NCI-H146 treated with DMSO at 0.1 percent for 48 hours (cell line): ENCODE results near the gene SOD3.
A peak's percentile ranks its signal among the peaks of the same experiment; 100 is the strongest.

Source experiments
- DNase-seq: peaks from one replicate; lab custom pipeline; 2025; ENCODE audit not compliant: unreplicated experiment; lab: John Stamatoyannopoulos, UW

The SOD3 gene, protein sequence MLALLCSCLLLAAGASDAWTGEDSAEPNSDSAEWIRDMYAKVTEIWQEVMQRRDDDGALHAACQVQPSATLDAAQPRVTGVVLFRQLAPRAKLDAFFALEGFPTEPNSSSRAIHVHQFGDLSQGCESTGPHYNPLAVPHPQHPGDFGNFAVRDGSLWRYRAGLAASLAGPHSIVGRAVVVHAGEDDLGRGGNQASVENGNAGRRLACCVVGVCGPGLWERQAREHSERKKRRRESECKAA

DNA sequence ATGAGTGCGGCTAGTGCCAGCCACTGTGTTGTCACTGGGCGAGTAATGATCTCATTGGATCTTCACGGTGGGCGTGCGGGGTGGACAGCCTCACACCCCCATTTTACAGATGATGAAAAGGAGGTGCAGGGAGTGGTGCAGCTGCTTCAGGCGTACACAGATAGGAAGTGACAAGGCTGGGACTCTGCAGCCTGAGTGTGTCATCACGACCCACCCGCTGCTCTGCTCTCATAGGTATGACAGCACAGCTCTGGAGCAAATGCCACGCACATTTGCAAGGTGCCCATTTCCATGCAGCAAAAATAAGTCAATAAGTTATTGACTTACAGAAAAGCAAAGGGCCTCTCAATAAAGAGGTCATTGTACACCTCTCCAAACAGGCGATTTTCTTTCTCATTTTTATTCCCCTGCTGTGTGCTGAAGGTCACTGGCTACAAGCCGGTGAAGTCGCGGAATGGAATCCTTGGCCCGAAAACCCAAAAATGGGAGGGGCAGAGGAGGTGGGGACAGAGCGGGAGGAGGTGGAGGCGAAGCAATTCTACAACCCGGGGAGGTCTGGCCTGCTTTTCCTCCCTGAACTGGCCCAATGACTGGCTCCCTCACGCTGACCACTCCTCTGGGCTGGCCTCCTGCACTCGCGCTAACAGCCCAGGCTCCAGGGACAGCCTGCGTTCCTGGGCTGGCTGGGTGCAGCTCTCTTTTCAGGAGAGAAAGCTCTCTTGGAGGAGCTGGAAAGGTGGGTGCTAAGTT is at the start of gene SOD3:
Gene SOD3 (plus strand): TSS at position 658 of the 750 bp plus-strand sequence. CDS start 3,949 bp downstream, outside the sequence.
- peak; percentile 8 for DNase-seq

- DNase-seq: no peak
These were observed 48.0 kb upstream of the SOD3 start for GRCh38 chr4:24747234-24747975.

- no peak for DNase-seq
These were observed 47.4 kb upstream of the SOD3 start for GRCh38 chr4:24748023-24748422.

DNA sequence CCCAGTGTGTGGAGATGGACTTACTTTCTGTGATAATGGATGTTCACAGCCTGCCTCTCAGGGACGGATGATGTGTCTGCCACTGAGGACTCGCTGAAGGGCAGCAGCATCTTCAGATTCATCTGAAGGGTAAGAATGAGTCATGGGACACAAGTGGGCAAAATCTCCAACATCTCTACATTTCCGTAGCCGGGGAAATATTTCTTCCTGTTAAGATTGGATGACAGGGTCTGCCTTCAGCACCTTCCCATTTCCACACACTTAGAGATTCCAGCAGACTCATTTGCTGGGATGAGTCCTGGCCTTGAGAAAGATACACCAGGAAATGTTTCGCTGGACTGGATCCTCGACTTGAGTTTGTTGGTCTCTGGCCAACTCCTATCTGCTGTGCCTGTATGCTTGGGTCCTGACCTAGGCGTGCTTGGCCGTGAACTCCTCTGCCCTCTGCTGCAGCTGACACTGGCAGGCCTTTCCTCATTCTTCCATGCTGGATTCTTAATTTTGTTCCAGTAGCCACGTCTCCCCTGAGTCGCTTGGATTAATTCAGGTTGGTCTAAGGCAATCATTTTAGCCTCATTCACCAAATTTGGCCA is 46.5 kb upstream of the SOD3 start:
- DNase-seq: no peak

DNA sequence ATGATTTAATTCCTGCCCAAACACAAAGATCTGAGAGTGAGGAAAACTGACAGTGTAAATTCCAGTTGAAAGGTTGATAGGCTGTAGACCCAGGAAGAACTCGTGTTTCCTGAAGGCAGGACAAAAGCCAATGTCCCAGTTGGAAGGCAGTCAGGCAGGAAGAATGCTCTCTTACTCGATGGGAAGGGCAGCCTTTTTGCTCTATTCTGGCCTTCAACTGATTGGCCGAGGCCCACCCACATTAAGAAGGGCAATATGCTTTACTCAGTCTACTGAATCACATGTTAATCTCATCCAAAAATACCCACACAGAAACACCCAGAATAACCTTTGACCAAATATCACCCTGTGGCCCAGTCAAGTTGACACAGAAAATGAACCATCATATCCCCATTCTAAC is 45.3 kb upstream of the SOD3 start:
- no peak for DNase-seq

DNA sequence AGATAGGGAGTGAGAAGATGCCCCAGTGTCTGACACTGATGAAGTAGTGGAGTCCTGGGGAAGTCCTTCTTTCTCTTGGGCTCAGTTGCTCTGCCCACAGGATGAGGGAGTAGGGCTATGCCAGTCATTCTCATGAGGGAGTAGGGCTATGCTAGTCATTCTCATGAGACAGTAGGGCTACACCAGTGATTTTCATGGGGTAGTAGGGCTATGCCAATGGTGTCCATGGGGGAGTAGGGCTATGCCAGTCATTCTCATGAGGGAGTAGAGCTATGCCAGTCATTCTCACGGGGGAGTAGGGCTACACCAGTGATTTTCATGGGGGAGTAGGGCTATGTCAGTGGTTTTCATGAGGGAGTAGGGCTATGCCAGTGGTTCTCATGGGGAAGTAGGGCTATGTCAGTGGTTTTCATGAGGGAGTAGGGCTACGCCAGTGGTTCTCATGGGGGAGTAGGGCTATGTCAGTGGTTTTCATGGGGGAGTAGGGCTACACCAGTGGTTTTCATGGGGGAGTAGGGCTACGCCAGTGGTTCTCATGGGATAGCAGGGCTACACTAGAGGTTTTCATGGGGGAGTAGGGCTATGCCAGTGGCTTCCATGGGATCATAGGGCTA is 43.3 kb upstream of the SOD3 start:
- DNase-seq: no peak

GRCh38 chr4:24753519-24753918 is 41.9 kb upstream of the SOD3 start:
- DNase-seq: no peak

DNA sequence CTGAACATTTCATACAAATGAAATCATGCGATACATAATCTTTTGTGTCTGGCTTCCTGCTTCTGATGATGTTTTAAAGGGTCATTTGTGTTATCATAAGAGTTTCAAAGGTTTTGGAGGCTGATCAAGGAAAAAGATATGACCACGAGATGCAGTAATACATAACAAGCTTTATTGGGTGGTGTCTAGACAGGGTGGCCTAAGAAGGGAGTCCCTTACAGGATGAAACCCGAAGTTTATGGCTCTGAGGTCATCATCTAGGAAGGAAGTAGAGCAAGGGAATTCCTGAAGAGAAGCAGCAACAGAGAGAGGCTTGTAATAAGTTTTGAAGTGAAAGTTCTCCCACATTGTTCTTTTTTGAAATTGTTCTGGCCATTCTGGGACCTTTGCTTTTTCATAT is 40.8 kb upstream of the SOD3 start:
- DNase-seq: no peak

- no peak for DNase-seq
These were observed 31.6 kb upstream of the SOD3 start for GRCh38 chr4:24763631-24764297.

DNA sequence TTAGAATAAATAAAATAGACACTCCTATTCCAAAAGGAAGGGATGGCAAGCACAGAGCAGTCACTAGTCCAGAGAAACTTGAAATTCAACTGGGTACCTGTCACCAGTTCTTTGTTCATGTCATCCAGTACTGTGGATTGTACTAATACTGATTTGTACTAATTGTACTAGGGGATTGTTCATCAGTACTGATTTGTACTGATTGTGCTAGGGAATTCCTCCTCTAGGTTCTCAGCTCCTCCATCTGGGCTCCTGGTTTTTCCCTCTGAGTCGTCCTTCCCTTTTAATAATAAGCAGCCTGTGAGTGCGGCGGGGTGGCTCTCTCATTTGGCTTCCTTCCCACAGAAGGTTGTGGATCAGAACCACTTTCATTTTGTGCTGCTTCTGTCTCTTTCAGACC is 31.0 kb upstream of the SOD3 start:
- no peak for DNase-seq

DNA sequence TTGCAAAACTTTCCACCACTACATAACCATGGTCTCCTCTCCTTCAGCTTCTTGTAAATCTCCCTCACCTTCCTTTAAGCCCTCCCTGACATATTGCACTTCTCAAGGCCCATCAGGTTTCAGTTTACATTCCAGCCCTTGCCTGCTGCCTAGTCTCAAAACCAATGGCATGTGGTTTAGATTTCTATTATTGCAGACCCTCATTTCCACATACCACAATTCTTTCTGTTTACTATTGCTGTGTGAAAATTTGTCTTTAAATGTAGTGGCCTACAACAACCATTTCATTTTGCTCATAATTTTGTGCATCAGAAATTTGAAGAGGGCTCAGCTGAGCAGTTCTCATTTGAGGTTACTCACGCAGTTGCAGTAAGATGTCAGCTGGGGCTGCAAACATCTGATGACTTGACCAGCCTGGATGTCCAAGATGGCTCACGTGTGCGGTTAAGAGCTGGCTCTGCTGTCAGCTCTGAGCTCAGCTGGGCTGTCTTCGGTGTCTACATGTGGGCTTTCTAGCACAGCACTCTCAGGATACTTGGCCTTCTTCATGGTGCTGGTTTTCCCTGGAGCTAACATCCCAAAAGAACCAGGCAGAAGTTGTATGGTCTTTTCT is 29.9 kb upstream of the SOD3 start:
- DNase-seq: no peak

- no peak for DNase-seq
These were observed 27.4 kb upstream of the SOD3 start for GRCh38 chr4:24768006-24768405.

DNA sequence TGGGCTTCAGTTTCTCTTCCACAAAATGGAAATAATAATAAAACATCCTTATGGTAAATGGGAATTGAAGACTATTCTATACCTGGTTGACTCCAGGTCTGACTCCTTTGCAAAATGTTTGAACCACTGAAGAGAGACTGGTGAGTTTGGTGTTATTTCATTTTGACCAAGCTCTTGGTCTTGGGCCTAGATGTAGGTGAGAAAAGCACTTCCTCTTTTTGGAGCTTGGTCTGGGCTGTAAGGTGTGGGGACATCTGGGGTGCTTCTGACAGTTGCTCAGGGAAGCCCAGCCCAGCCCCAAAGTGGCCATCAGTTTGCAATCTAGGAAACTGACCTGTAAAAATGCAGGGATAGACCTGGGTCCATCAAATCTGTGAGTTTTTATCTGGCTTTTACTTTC is 26.8 kb upstream of the SOD3 start:
- no peak for DNase-seq

- DNase-seq: no peak
These were observed 25.8 kb upstream of the SOD3 start for GRCh38 chr4:24769571-24769970.

- no peak for DNase-seq
These were observed 25.3 kb upstream of the SOD3 start for GRCh38 chr4:24770032-24770584.

DNA sequence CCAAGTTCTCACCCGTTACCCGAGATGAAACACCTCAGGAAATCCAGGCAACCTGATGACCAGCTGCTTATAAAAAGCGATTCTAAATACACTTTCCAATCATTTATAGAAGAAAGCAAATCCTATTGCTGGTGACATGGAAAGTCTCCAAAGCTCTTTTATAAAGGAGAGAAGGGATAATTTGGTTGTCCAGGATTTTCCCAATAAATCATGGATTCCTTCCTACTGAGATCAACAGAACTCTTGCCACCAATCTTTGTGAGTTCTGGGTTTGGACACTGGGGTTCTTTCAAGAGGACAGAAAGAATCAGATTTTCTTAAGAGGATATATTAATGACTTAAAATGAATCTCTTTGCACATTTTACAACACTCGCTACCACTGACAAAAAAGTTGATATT is 24.7 kb upstream of the SOD3 start:
- no peak for DNase-seq

DNA sequence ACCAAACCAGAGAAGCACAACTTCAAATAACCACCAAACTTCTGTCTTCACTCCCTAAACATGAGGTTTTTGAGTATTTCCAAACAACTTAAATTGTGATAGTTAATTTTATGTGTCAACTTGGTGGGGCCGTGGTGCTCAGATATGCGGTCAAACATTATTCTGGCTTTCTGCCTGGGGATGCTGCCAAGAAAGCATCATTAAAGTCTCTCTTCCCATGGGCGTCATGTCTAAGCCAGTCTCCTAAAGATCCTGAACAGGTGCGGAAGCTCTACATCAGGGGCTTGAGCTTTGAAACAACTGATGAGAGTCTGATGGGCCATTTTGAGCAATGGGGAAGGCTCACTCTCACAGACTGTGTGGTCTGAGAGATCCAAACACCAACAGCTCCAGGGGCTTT is 24.1 kb upstream of the SOD3 start:
- DNase-seq: no peak

- DNase-seq: no peak
These were observed 23.2 kb upstream of the SOD3 start for GRCh38 chr4:24772061-24772705.

- DNase-seq: no peak
These were observed 22.4 kb upstream of the SOD3 start for GRCh38 chr4:24772952-24773351.
